CD14-positive monocyte (primary cell): ENCODE results near the gene WNT7A. TPM values are rescaled to one million over a fixed set of nuclear protein-coding genes. Genes with fewer than 3 reads are reported as not detected.

Source experiments
- DNase-seq, 3 donors: peaks; one replicate each; pipeline ENCODE4 v3.0.0-alpha.2; 2011 to 2022
- H2AFZ ChIP-seq: 2 replicates; pipeline ENCODE4 v1.6.0; 2012; ENCODE audit warnings: mild to moderate bottlenecking, low read depth, low read length, inconsistent platforms; ENCODE audit not compliant: insufficient read depth, poor library complexity, severe bottlenecking
- H3K27ac ChIP-seq, 2 donors: 1 replicate in 1 of 2; 2 replicates in 1 of 2; pipeline ENCODE4 v1.5.1; 2012 to 2013; ENCODE audit warnings: low read length in 2 of 2, control low read depth in 1 of 2, inconsistent platforms in 1 of 2, low read depth in 1 of 2, mild to moderate bottlenecking in 1 of 2
- H3K27me3 ChIP-seq, 2 donors: one replicate each; pipeline versions ENCODE4 v1.6.0 to v1.6.1; 2011 to 2013; ENCODE audit warnings: low read length in 2 of 2; ENCODE audit not compliant: control insufficient read depth in 2 of 2, insufficient read depth in 2 of 2
- H3K36me3 ChIP-seq, 2 donors: replicated peaks in 1 of 2; 1 replicate in 1 of 2; 2 replicates in 1 of 2; pipeline versions ENCODE4 v1.5.1 to v1.6.1; 2012 to 2013; ENCODE audit warnings: low read length in 2 of 2, control low read depth in 1 of 2, inconsistent platforms in 1 of 2, mild to moderate bottlenecking in 1 of 2; ENCODE audit not compliant: insufficient read depth in 2 of 2, control insufficient read depth in 1 of 2
- H3K4me1 ChIP-seq, 2 donors: 1 replicate in 1 of 2; 2 replicates in 1 of 2; pipeline versions ENCODE4 v1.5.1 to v1.6.1; 2012 to 2013; ENCODE audit warnings: low read length in 2 of 2, control low read depth in 1 of 2, inconsistent platforms in 1 of 2, mild to moderate bottlenecking in 1 of 2, moderate library complexity in 1 of 2; ENCODE audit not compliant: insufficient read depth in 2 of 2, control insufficient read depth in 1 of 2
- H3K4me2 ChIP-seq: replicated peaks from 2 replicates; pipeline ENCODE3; 2012; ENCODE audit warnings: low read length, moderate library complexity, mild to moderate bottlenecking; ENCODE audit not compliant: poor library complexity, severe bottlenecking; ENCODE audit errors: extremely low read depth
- H3K4me3 ChIP-seq, 3 experiments: fragments of 200-600 bp in 1 of 3; sonication (generic) in 1 of 3; replicated peaks in 1 of 3; 1 replicate in 2 of 3; 2 replicates in 1 of 3; pipeline ENCODE4 v1.5.1; 2011 to 2013; ENCODE audit warnings: low read length in 3 of 3, mild to moderate bottlenecking in 3 of 3, control low read depth in 2 of 3, low read depth in 2 of 3, inconsistent platforms in 1 of 3, moderate library complexity in 1 of 3
- H3K79me2 ChIP-seq: 2 replicates; pipeline ENCODE4 v1.6.0; 2012; ENCODE audit warnings: mild to moderate bottlenecking, control low read depth, inconsistent platforms, low read length, moderate library complexity; ENCODE audit not compliant: insufficient read depth
- H3K9ac ChIP-seq: 2 replicates; pipeline ENCODE4 v1.6.0; 2017; ENCODE audit warnings: low read length, mild to moderate bottlenecking; ENCODE audit not compliant: insufficient read depth, poor library complexity, severe bottlenecking
- H3K9me3 ChIP-seq, 2 donors: replicated peaks in 1 of 2; 1 replicate in 1 of 2; 2 replicates in 1 of 2; pipeline versions ENCODE4 v1.5.1 to v1.6.1; 2012 to 2013; ENCODE audit warnings: low read length in 2 of 2, control low read depth in 1 of 2; ENCODE audit not compliant: control insufficient read depth in 1 of 2, insufficient read depth in 1 of 2
- H4K20me1 ChIP-seq: 2 replicates; pipeline ENCODE4 v1.6.0; 2012; ENCODE audit warnings: mild to moderate bottlenecking, low read length, control low read depth, moderate library complexity; ENCODE audit not compliant: insufficient read depth
- H3K27ac Mint-ChIP-seq, 7 donors: one replicate each; pipeline ENCODE4 v1.8.0; 2020; ENCODE audit warnings: mild to moderate bottlenecking in 7 of 7, mixed read lengths in 7 of 7, moderate library complexity in 6 of 7, inconsistent platforms in 2 of 7
- H3K27me3 Mint-ChIP-seq, 3 donors: one replicate each; pipeline ENCODE4 v1.8.0; 2021 to 2022; ENCODE audit warnings: low read depth in 3 of 3, mild to moderate bottlenecking in 3 of 3, mixed read lengths in 3 of 3, moderate library complexity in 3 of 3, inconsistent platforms in 1 of 3
- H3K36me3 Mint-ChIP-seq, 2 donors: one replicate each; pipeline ENCODE4 v1.8.0; 2020; ENCODE audit warnings: mixed read lengths in 2 of 2, inconsistent platforms in 1 of 2, mild to moderate bottlenecking in 1 of 2
- H3K4me1 Mint-ChIP-seq: one replicate; pipeline ENCODE4 v1.8.0; 2020; ENCODE audit warnings: mild to moderate bottlenecking, mixed read lengths
- H3K4me3 Mint-ChIP-seq, 2 donors: one replicate each; pipeline ENCODE4 v1.8.0; 2020; ENCODE audit warnings: mild to moderate bottlenecking in 2 of 2, mixed read lengths in 2 of 2, moderate library complexity in 1 of 2
- H3K9me3 Mint-ChIP-seq, 7 donors: one replicate each; pipeline ENCODE4 v1.8.0; 2020 to 2022; ENCODE audit warnings: mixed read lengths in 7 of 7, mild to moderate bottlenecking in 6 of 7, moderate library complexity in 6 of 7, inconsistent platforms in 2 of 7
- CTCF ChIP-seq: fragments of 200-600 bp; IDR thresholded peaks from one replicate; pipeline ENCODE4 v1.8.0; 2022; ENCODE audit warnings: antibody characterized with exemption, mild to moderate bottlenecking
- WGBS: methylation state at CpG from one replicate; pipeline ENCODE4 v1.1.5; 2013; ENCODE audit warnings: missing lambda C conversion rate; ENCODE audit not compliant: insufficient coverage; 5-methylcytosine and 5-hydroxymethylcytosine counted together
- intact Hi-C, 2 donors: fragments of 100-400 bp; cut with micrococcal nuclease; formaldehyde crosslinking; loops; one replicate each; pipeline versions ENCODE4 v1.15.0 to v1.15.1; 2023
- polyA plus RNA-seq, 3 donors: library from polyadenylated mRNA; depleted of rRNA in 1 of 3; unstranded in 2 of 3; stranded (reverse) in 1 of 3; fragments of 300-500 nt in 2 of 3; fragments of >200 nt in 1 of 3; fragmentation: Illumina TruSeq in 2 of 3; gene quantifications; 1 replicate in 2 of 3; 2 replicates in 1 of 3; pipeline ENCODE4 v1.2.3, GENCODE V29; 2012 to 2021

Gene WNT7A
- polyA plus RNA-seq, 3 donors, result not detected

- Histone ChIP-seq H3K9ac (no peak overlapping the region), H3K27ac (no peak overlapping the region), H3K4me2 (no peak overlapping the region), H3K4me3 (no peak overlapping the region), H4K20me1 (no peaks in the 10 kb centered on the region), H3K79me2 (no peaks in the 10 kb centered on the region), H2AFZ (no peak overlapping the region), H3K27me3 (no peaks in the 10 kb centered on the region), H3K36me3 (no peaks in the 10 kb centered on the region), H3K9me3 (no peaks in the 10 kb centered on the region), H3K4me1 (no peaks in the 10 kb centered on the region)
- DNase-seq, result no peak
- intact Hi-C loops, result no loop called here
- WGBS, result no CpG with 5 or more reads among the region's 1 CpG
- Mint-ChIP-seq H3K4me1 (peaks cover 4% of the 10 kb centered on the region), H3K27ac (no peak overlapping the region), H3K36me3 (no peaks in the 10 kb centered on the region), H3K4me3 (no peak overlapping the region), H3K27me3 (peaks cover 5 to 15% (median 6%) of the 10 kb centered on the region in 3 donors), H3K9me3 (peaks cover 0 to 12% (median 4%) of the 10 kb centered on the region in 7 donors)
- no peak for TF ChIP-seq CTCF
Measured at GRCh38 chr3:13860001-13860400, 19.9 kb downstream of the WNT7A start.

- Histone ChIP-seq H3K36me3 (no peaks in the 10 kb centered on the region), H3K27ac (no peak overlapping the region), H3K4me2 (no peak overlapping the region), H3K79me2 (no peaks in the 10 kb centered on the region), H3K9ac (no peak overlapping the region), H3K9me3 (no peaks in the 10 kb centered on the region), H4K20me1 (no peaks in the 10 kb centered on the region), H3K4me1 (no peaks in the 10 kb centered on the region), H3K27me3 (no peaks in the 10 kb centered on the region), H2AFZ (no peak overlapping the region), H3K4me3 (no peak overlapping the region)
- Mint-ChIP-seq H3K27ac (no peak overlapping the region), H3K9me3 (peaks cover 0 to 12% (median 4%) of the 10 kb centered on the region in 7 donors), H3K36me3 (no peaks in the 10 kb centered on the region), H3K27me3 (peaks cover 2 to 15% (median 8%) of the 10 kb centered on the region in 3 donors), H3K4me3 (peak overlapping the region in 1 of 2 donors; percentile 37), H3K4me1 (peaks cover 4% of the 10 kb centered on the region)
- intact Hi-C loops, result no loop called here
- DNase-seq, result no peak
- no CpG with 5 or more reads among the region's 9 CpGs for WGBS
- no peak for TF ChIP-seq CTCF
Measured at GRCh38 chr3:13858768-13859520, 20.9 kb downstream of the WNT7A start.
